A549 (cell line): ENCODE measurements around the gene MYH10. TPM values are rescaled to one million over a fixed set of nuclear protein-coding genes. Genes with fewer than 3 reads are reported as not detected.

Experiments used
- ATAC-seq, 2 experiments: fragments of 200-7000 bp in 1 of 2; fragments of >200 bp in 1 of 2; cut with Nextera tagmentation in 1 of 2; cut with Tn5 transposase in 1 of 2; 3 replicates each; pipeline versions ENCODE4 v1.8.0 to v1.9.1; 2018 to 2020; ENCODE audit warnings: mild to moderate bottlenecking in 1 of 2, moderate library complexity in 1 of 2
- CTCF ChIA-PET: fragments of 300-600 bp; sonication (Branson Sonifier 250); formaldehyde crosslinking; extraction: SDS; loops from one replicate; lab custom pipeline; 2021; ENCODE audit warnings: antibody characterized with exemption, inconsistent platforms; lab: Yijun Ruan, JAX
- POLR2A ChIA-PET: fragments of 350-600 bp; formaldehyde crosslinking; extraction: SDS; loops from one replicate; lab custom pipeline; 2021; ENCODE audit warnings: antibody characterized with exemption, inconsistent platforms; lab: Yijun Ruan, JAX
- DNase-seq, 2 experiments: peaks; one replicate each; pipeline versions ENCODE4 v3.0.0 to v3.0.0-alpha.2; 2011 to 2016; ENCODE audit warnings: low read depth in 1 of 2, low spot score in 1 of 2
- FAIRE-seq: peaks from 2 replicates; lab custom pipeline; 2011; peaks lifted over from hg19 to GRCh38; lab: Jason Lieb, UNC
- H3K27ac ChIP-seq, 2 experiments: fragments of >200 bp; sonication (Bioruptor Twin); formaldehyde crosslinking; 3 replicates each; pipeline ENCODE4 v1.5.1; 2016 to 2017
- H3K4me1 ChIP-seq: fragments of >200 bp; sonication (Bioruptor Twin); formaldehyde crosslinking; 3 replicates; pipeline ENCODE4 v1.6.1; 2016
- H3K4me2 ChIP-seq: fragments of >200 bp; sonication (Bioruptor Twin); formaldehyde crosslinking; 3 replicates; pipeline ENCODE4 v1.6.1; 2016
- H3K4me3 ChIP-seq: fragments of >200 bp; sonication (Bioruptor Twin); formaldehyde crosslinking; 3 replicates; pipeline ENCODE4 v1.5.1; 2016
- H3K9me3 ChIP-seq: fragments of >200 bp; sonication (Bioruptor Twin); formaldehyde crosslinking; 3 replicates; pipeline ENCODE4 v1.6.1; 2016
- CBX8 ChIP-seq: fragments of 200-600 bp; sonication (generic); IDR thresholded peaks from 2 replicates; pipeline ENCODE4 v1.6.1; 2016
- CEBPB ChIP-seq, 2 experiments: fragments of >200 bp in 1 of 2; sonication (Bioruptor Twin) in 1 of 2; formaldehyde crosslinking in 1 of 2; IDR thresholded peaks; 2 replicates each; pipeline ENCODE4 v1.6.1; 2012 to 2016
- CHD2 ChIP-seq: fragments of 150-350 bp; IDR thresholded peaks from 2 replicates; pipeline ENCODE4 v1.6.1; 2014; ENCODE audit warnings: low read length; ENCODE audit not compliant: partially characterized antibody
- CHD4 ChIP-seq: fragments of 200-600 bp; sonication (generic); IDR thresholded peaks from 2 replicates; pipeline ENCODE4 v1.6.1; 2016; ENCODE audit warnings: antibody characterized with exemption, mild to moderate bottlenecking, borderline replicate concordance
- EHF ChIP-seq: fragments of 250-450 bp; sonication (Bioruptor Pico); IDR thresholded peaks from 2 replicates; pipeline ENCODE4 v1.5.0; 2020; ENCODE audit warnings: mild to moderate bottlenecking
- EHMT2 ChIP-seq: fragments of 200-600 bp; sonication (generic); IDR thresholded peaks from 2 replicates; pipeline ENCODE4 v1.6.1; 2016; ENCODE audit warnings: antibody characterized with exemption, low read depth, mild to moderate bottlenecking, moderate library complexity
- ESRRA ChIP-seq: fragments of 150-350 bp; IDR thresholded peaks from 2 replicates; pipeline ENCODE4 v1.6.1; 2014; ENCODE audit warnings: mild to moderate bottlenecking, low read length, borderline replicate concordance
- FOSB ChIP-seq: fragments of 250-450 bp; sonication (Bioruptor Pico); IDR thresholded peaks from 2 replicates; pipeline ENCODE4 v1.5.0; 2020; ENCODE audit warnings: mild to moderate bottlenecking, moderate library complexity
- HDAC2 ChIP-seq: fragments of 200-600 bp; sonication (generic); IDR thresholded peaks from 2 replicates; pipeline ENCODE4 v1.6.1; 2016
- HES2 ChIP-seq: fragments of >200 bp; sonication (Bioruptor Twin); formaldehyde crosslinking; IDR thresholded peaks from 2 replicates; pipeline ENCODE4 v1.6.1; 2016
- HEYL ChIP-seq: fragments of 250-450 bp; sonication (Bioruptor Pico); IDR thresholded peaks from 2 replicates; pipeline ENCODE4 v1.8.0; 2021; ENCODE audit warnings: mild to moderate bottlenecking, moderate library complexity
- HMGXB4 ChIP-seq: fragments of 250-450 bp; sonication (Bioruptor Pico); IDR thresholded peaks from 2 replicates; pipeline ENCODE4 v1.5.0; 2021; ENCODE audit warnings: mild to moderate bottlenecking, moderate library complexity, borderline replicate concordance
- HOXB5 ChIP-seq: fragments of 250-450 bp; sonication (Bioruptor Pico); IDR thresholded peaks from 2 replicates; pipeline ENCODE4 v1.5.0; 2020; ENCODE audit warnings: mild to moderate bottlenecking, moderate library complexity
- KDM1A ChIP-seq: fragments of 200-600 bp; sonication (generic); IDR thresholded peaks from 2 replicates; pipeline ENCODE4 v1.6.1; 2016; ENCODE audit warnings: low read depth, mild to moderate bottlenecking
- MAX ChIP-seq: IDR thresholded peaks from 2 replicates; pipeline ENCODE4 v1.6.1; 2012
- MYC ChIP-seq: IDR thresholded peaks from 2 replicates; pipeline ENCODE4 v1.6.1; 2012; ENCODE audit warnings: mild to moderate bottlenecking, inconsistent platforms, low read length, improper control_type of control experiment, borderline replicate concordance
- NPAS2 ChIP-seq: fragments of 250-450 bp; sonication (Bioruptor Pico); IDR thresholded peaks from 2 replicates; pipeline ENCODE4 v1.8.0; 2022; ENCODE audit warnings: mild to moderate bottlenecking, moderate library complexity, borderline replicate concordance
- NR3C1 ChIP-seq: fragments of >200 bp; sonication (Bioruptor Twin); formaldehyde crosslinking; IDR thresholded peaks from 3 replicates; pipeline ENCODE4 v1.6.1; 2017
- PHF8 ChIP-seq: fragments of 200-600 bp; sonication (generic); IDR thresholded peaks from 2 replicates; pipeline ENCODE4 v1.6.1; 2016; ENCODE audit warnings: low read depth, mild to moderate bottlenecking, antibody characterized with exemption, moderate library complexity, borderline replicate concordance
- POLR2A ChIP-seq: IDR thresholded peaks from 2 replicates; pipeline ENCODE4 v1.6.1; 2012; ENCODE audit warnings: mild to moderate bottlenecking, low read length
- POLR2AphosphoS2 ChIP-seq: conservative IDR thresholded peaks from 2 replicates; pipeline ENCODE4 v1.6.1; 2012; ENCODE audit warnings: low read length, improper control_type of control experiment, inconsistent platforms
- RAD21 ChIP-seq, 2 experiments: fragments of >200 bp in 1 of 2; sonication (Bioruptor Twin) in 1 of 2; formaldehyde crosslinking in 1 of 2; IDR thresholded peaks in 1 of 2; conservative IDR thresholded peaks in 1 of 2; 2 replicates in 1 of 2; 3 replicates in 1 of 2; pipeline ENCODE4 v1.6.1; 2012 to 2018; ENCODE audit warnings: inconsistent platforms in 1 of 2
- RARB ChIP-seq: fragments of 250-450 bp; sonication (Bioruptor Pico); IDR thresholded peaks from 2 replicates; pipeline ENCODE4 v1.8.0; 2021; ENCODE audit warnings: mild to moderate bottlenecking, moderate library complexity
- RCOR1 ChIP-seq: fragments of 150-350 bp; IDR thresholded peaks from 2 replicates; pipeline ENCODE4 v1.6.1; 2014; ENCODE audit warnings: antibody characterized with exemption, low read length, low read depth
- RNF2 ChIP-seq: fragments of 200-600 bp; sonication (generic); IDR thresholded peaks from 2 replicates; pipeline ENCODE4 v1.6.1; 2016; ENCODE audit warnings: low read depth, mild to moderate bottlenecking, antibody characterized with exemption, moderate library complexity, borderline replicate concordance
- SMC3 ChIP-seq: fragments of >200 bp; sonication (Bioruptor Twin); formaldehyde crosslinking; IDR thresholded peaks from 3 replicates; pipeline ENCODE4 v1.6.1; 2018; ENCODE audit warnings: inconsistent platforms
- ZC3H11A ChIP-seq: fragments of 450-650 bp; IDR thresholded peaks from 2 replicates; pipeline ENCODE4 v1.6.1; 2014; ENCODE audit warnings: antibody characterized with exemption, mild to moderate bottlenecking
- ZFP36 ChIP-seq: fragments of 450-650 bp; IDR thresholded peaks from 2 replicates; pipeline ENCODE4 v1.6.1; 2014; ENCODE audit warnings: borderline replicate concordance; ENCODE audit not compliant: partially characterized antibody
- ZSCAN20 ChIP-seq: fragments of 250-450 bp; sonication (Bioruptor Pico); IDR thresholded peaks from 2 replicates; pipeline ENCODE4 v1.8.0; 2022; ENCODE audit warnings: mild to moderate bottlenecking, moderate library complexity
- WGBS: methylation state at CpG from one replicate; pipeline ENCODE4 v1.1.6; 2017; ENCODE audit errors: missing lambda C conversion rate; 5-methylcytosine and 5-hydroxymethylcytosine counted together
- polyA plus RNA-seq, 4 experiments: library from polyadenylated mRNA; depleted of rRNA in 3 of 4; stranded (reverse); fragments of >200 nt; fragmentation: RNase III in 1 of 4; extraction: RNeasy Plus Mini Kit Qiagen cat#74134 plus additional on column Dnase treatment in 1 of 4; gene quantifications; 2 replicates in 3 of 4; 3 replicates in 1 of 4; pipeline ENCODE4 v1.2.3, GENCODE V29; 2011 to 2017

MYH10 gene
- polyA plus RNA-seq, 2 of the 4 experiments (the other 2 are of a cell fraction), result 26.5 to 28.3 TPM

GRCh38 chr17:8563981-8564602, 66.4 kb downstream of the MYH10 start:
- H3K27ac ChIP-seq, result no peak overlapping the region
- FAIRE-seq, result no peak
- 71% methylated on average over 7 of the region's 7 CpGs for WGBS
- no peak for ATAC-seq
- no peaks in the 10 kb centered on the region for H3K9me3 ChIP-seq
- CTCF ChIA-PET, result interaction anchor here (0.7 to 1.3 kb wide), 5 partner anchors 8 to 182 kb away, joined by 3 to 4 read pairs (median 3); no protein-coding TSS in a partner anchor
- no peaks in the 10 kb centered on the region for H3K4me1 ChIP-seq
- TF ChIP-seq SMC3, result no peak
- no peak for TF ChIP-seq POLR2A
- no peak for TF ChIP-seq EHMT2
- TF ChIP-seq MAX, result no peak
- TF ChIP-seq CHD4, result no peak
- no peak for TF ChIP-seq RCOR1
- no peak for TF ChIP-seq HES2
- no peak for TF ChIP-seq RARB
- TF ChIP-seq CEBPB (IDR thresholded peaks at IDR 0.05), result no peak
- no peak for TF ChIP-seq RAD21 (conservative IDR thresholded peaks at IDR 0.05 in 1 of 2, IDR thresholded peaks at IDR 0.05 in 1 of 2)
- TF ChIP-seq HEYL (CRISPR knock-in tag), result no peak
- TF ChIP-seq HMGXB4 (CRISPR knock-in tag), result no peak
- no peak for TF ChIP-seq ESRRA
- TF ChIP-seq NR3C1, result no peak
- no peak for TF ChIP-seq HDAC2
- TF ChIP-seq ZFP36, result no peak
- no peak for TF ChIP-seq EHF (CRISPR knock-in tag)
- no peak for TF ChIP-seq HOXB5 (CRISPR knock-in tag)
- TF ChIP-seq FOSB (CRISPR knock-in tag), result no peak
- TF ChIP-seq RNF2, result no peak
- no peak overlapping the region for H3K4me3 ChIP-seq
- no peak for DNase-seq
- H3K4me2 ChIP-seq, result no peak overlapping the region
- POLR2A ChIA-PET, result no interaction called here

GRCh38 chr17:8563024-8563776, 67.3 kb downstream of the MYH10 start:
- 74% methylated on average over 5 of the region's 5 CpGs for WGBS

More at GRCh38 chr17:8563024-8563776, 67.3 kb downstream of the MYH10 start:
- ATAC-seq (no peak), DNase-seq (no peak), FAIRE-seq (no peak)
- Histone ChIP-seq H3K4me3 (no peak overlapping the region), H3K27ac (no peak overlapping the region), H3K4me1 (no peaks in the 10 kb centered on the region), H3K9me3 (no peaks in the 10 kb centered on the region), H3K4me2 (no peak overlapping the region)
- TF ChIP-seq ZSCAN20 (CRISPR knock-in tag) (no peak), EHMT2 (no peak), KDM1A (no peak), CHD2 (no peak), MYC (no peak), CHD4 (no peak), POLR2AphosphoS2 (no peak), PHF8 (no peak), ZC3H11A (no peak), CBX8 (no peak), FOSB (CRISPR knock-in tag) (no peak), NPAS2 (no peak)
- CTCF ChIA-PET, result interaction anchor here (0.7 to 1.3 kb wide), 6 partner anchors 8 to 191 kb away, joined by 3 to 4 read pairs (median 3); no protein-coding TSS in a partner anchor
- POLR2A ChIA-PET, result no interaction called here
